HepG2 (cell line): ENCODE data around the gene TPD52L2.

Experiments used
- BRCA1 ChIP-seq: sonication (generic); formaldehyde crosslinking; IDR thresholded peaks from 2 replicates; pipeline ENCODE4 v1.4.0; 2020; ENCODE audit warnings: missing genetic modification reagents
- CBX2 ChIP-seq, 2 experiments: fragments of 200-600 bp in 1 of 2; sonication (generic); formaldehyde crosslinking in 1 of 2; IDR thresholded peaks; 2 replicates each; pipeline versions ENCODE4 v1.7.0 to v1.8.1; 2018 to 2022; ENCODE audit warnings: low read depth in 2 of 2, low read length in 1 of 2, mild to moderate bottlenecking in 1 of 2, missing genetic modification reagents in 1 of 2
- CTCF ChIP-seq: sonication (generic); formaldehyde crosslinking; IDR thresholded peaks from 2 replicates; pipeline ENCODE4 v1.5.0; 2020; ENCODE audit warnings: mild to moderate bottlenecking, missing genetic modification reagents, moderate library complexity
- DZIP1 ChIP-seq: sonication (generic); formaldehyde crosslinking; IDR thresholded peaks from 2 replicates; pipeline ENCODE4 v1.5.0; 2020; ENCODE audit warnings: mild to moderate bottlenecking, missing genetic modification reagents
- MAZ ChIP-seq, 2 experiments: sonication (generic) in 1 of 2; formaldehyde crosslinking in 1 of 2; IDR thresholded peaks; 2 replicates each; pipeline versions ENCODE4 v1.5.0 to v1.6.1; 2012 to 2020; ENCODE audit warnings: low read depth in 2 of 2, mild to moderate bottlenecking in 2 of 2, borderline replicate concordance in 1 of 2, improper control_type of control experiment in 1 of 2, low read length in 1 of 2, missing genetic modification reagents in 1 of 2, moderate library complexity in 1 of 2
- NCOA1 ChIP-seq: sonication (generic); formaldehyde crosslinking; IDR thresholded peaks from 2 replicates; pipeline ENCODE4 v1.9.0; 2021; ENCODE audit warnings: missing genetic modification reagents
- NCOA5 ChIP-seq: sonication (generic); formaldehyde crosslinking; IDR thresholded peaks from 2 replicates; pipeline ENCODE4 v1.4.0; 2020; ENCODE audit warnings: missing genetic modification reagents
- SNRNP70 ChIP-seq: fragments of 200-400 bp; formaldehyde crosslinking; IDR thresholded peaks from 2 replicates; pipeline ENCODE4 v1.6.1; 2017; ENCODE audit warnings: mild to moderate bottlenecking, low read depth, low read length, moderate library complexity
- ZBTB21 ChIP-seq: sonication (generic); formaldehyde crosslinking; IDR thresholded peaks from 2 replicates; pipeline ENCODE4 v1.4.0; 2020; ENCODE audit warnings: missing genetic modification reagents
- ZNF713 ChIP-seq: sonication (generic); formaldehyde crosslinking; IDR thresholded peaks from 2 replicates; pipeline ENCODE4 v1.4.0; 2020; ENCODE audit warnings: mild to moderate bottlenecking, missing genetic modification reagents
- TF ChIP-seq, protein P1 (sequence below): IDR thresholded peaks from 2 replicates; pipeline ENCODE4 v1.6.1; 2012; ENCODE audit warnings: inconsistent platforms

GRCh38 chr20:63885264-63886053 lies 20.4 kb downstream of the TPD52L2 start:
- TF ChIP-seq BRCA1 (CRISPR knock-in tag): no peak
- no peak for TF ChIP-seq CTCF (CRISPR knock-in tag)
- no peak for TF ChIP-seq NCOA1
- TF ChIP-seq DZIP1 (CRISPR knock-in tag): 0 out of 2 replicates have a peak, but pooled peaks have one; percentile 23
- TF ChIP-seq MAZ (IDR thresholded peaks at IDR 0.05; ENCODE audit: borderline replicate concordance, low read depth, low read length): no peak
- TF ChIP-seq MAZ (CRISPR knock-in tag; IDR thresholded peaks at IDR 0.05; ENCODE audit: low read depth): no peak
- TF ChIP-seq SNRNP70: no peak
- TF ChIP-seq NCOA5 (CRISPR knock-in tag): no peak
- TF ChIP-seq ZNF713 (CRISPR knock-in tag): no peak
- TF ChIP-seq, protein P1, sequence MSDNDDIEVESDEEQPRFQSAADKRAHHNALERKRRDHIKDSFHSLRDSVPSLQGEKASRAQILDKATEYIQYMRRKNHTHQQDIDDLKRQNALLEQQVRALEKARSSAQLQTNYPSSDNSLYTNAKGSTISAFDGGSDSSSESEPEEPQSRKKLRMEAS: no peak
- no peak for TF ChIP-seq ZBTB21 (CRISPR knock-in tag)
- no peak for TF ChIP-seq CBX2 (IDR thresholded peaks at IDR 0.05; ENCODE audit: low read depth, low read length)
- TF ChIP-seq CBX2 (CRISPR knock-in tag; IDR thresholded peaks at IDR 0.05; ENCODE audit: low read depth): no peak
